Activated CD4-positive, alpha-beta T cell treated with anti-CD3 and anti-CD28 coated beads, Interleukin-2, amount 10 ng/mL, durations not matched to agents 24 days and 14 days (primary cell): ENCODE measurements around the gene COL20A1. TPM values are rescaled to one million over a fixed set of nuclear protein-coding genes. Genes with fewer than 3 reads are reported as not detected.

Experiments
- DNase-seq: peaks from one replicate; pipeline ENCODE4 v3.0.0; 2022
- H3K27ac Mint-ChIP-seq: one replicate; pipeline ENCODE4 v1.8.0; 2022; ENCODE audit warnings: mild to moderate bottlenecking, mixed read lengths
- H3K27me3 Mint-ChIP-seq: one replicate; pipeline ENCODE4 v1.8.0; 2022; ENCODE audit warnings: mixed read lengths
- H3K36me3 Mint-ChIP-seq: one replicate; pipeline ENCODE4 v1.8.0; 2022; ENCODE audit warnings: low read depth, mild to moderate bottlenecking, mixed read lengths
- H3K4me1 Mint-ChIP-seq: one replicate; pipeline ENCODE4 v1.8.0; 2021; ENCODE audit warnings: mixed read lengths
- H3K4me3 Mint-ChIP-seq: one replicate; pipeline ENCODE4 v1.8.0; 2022; ENCODE audit warnings: mild to moderate bottlenecking, moderate library complexity, mixed read lengths
- H3K9me3 Mint-ChIP-seq: one replicate; pipeline ENCODE4 v1.8.0; 2021; ENCODE audit warnings: mixed read lengths
- intact Hi-C: fragments of 100-400 bp; cut with micrococcal nuclease; formaldehyde crosslinking; loops from one replicate; pipeline ENCODE4 v1.15.1; 2023
- total RNA-seq: library from RNA; stranded (reverse); gene quantifications from 2 replicates; pipeline ENCODE4 v1.2.3, GENCODE V29; 2022

Gene COL20A1
- total RNA-seq, 1 donor from 2014 or later, result not detected

GRCh38 chr20:63268256-63268655 is 24.7 kb upstream of the COL20A1 start:
- H3K27ac Mint-ChIP-seq, result no peak overlapping the region
- intact Hi-C loops, result no loop called here
- H3K9me3 Mint-ChIP-seq, result no peaks in the 10 kb centered on the region
- H3K27me3 Mint-ChIP-seq, result peaks cover 10% of the 10 kb centered on the region
- peaks cover 10% of the 10 kb centered on the region for H3K4me1 Mint-ChIP-seq
- no peak overlapping the region for H3K4me3 Mint-ChIP-seq
- no peaks in the 10 kb centered on the region for H3K36me3 Mint-ChIP-seq
- no peak for DNase-seq

DNA sequence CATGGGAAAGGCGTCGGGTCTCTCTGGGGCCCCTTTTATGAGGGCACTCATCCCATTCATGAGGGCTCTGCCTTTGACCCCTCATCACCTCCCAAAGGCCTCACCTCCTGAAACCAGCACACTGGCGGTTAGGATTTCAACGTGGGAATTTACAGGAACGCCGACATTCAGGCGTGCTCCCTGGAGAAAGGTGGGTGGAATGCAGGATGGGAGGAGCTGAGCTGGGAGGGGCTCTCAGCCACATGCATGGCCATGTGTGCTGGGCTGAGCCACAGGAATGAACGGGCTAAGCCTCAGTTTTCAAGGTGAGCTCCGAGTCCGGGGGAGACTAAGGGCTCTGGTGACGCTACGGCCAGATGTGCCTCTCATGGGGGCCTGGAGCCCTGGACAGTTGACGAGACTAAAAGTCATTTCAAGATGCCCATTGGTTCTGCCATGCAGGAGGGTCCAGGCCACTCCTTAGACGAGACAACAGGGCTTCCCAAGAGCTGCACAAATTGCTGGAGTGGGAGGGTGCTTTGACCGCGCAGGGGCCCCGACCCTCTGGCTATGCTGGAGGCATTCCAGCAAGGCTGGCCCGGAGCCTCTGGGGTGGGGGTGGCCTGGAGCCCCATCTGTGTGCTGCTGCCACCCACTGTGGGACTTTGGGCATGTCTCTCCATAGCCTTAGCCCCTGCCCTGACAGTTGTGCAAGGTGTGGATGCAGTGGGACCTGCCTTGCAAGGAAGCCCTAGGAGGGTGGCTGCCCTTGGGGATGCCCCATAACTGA is 24.1 kb upstream of the COL20A1 start:
- no peak overlapping the region for H3K4me3 Mint-ChIP-seq
- intact Hi-C loops, result no loop called here
- no peak for DNase-seq
- no peaks in the 10 kb centered on the region for H3K9me3 Mint-ChIP-seq
- no peak overlapping the region for H3K27ac Mint-ChIP-seq
- H3K27me3 Mint-ChIP-seq, result peaks cover 10% of the 10 kb centered on the region
- H3K4me1 Mint-ChIP-seq, result peaks cover 14% of the 10 kb centered on the region
- peaks cover 1% of the 10 kb centered on the region for H3K36me3 Mint-ChIP-seq

DNA sequence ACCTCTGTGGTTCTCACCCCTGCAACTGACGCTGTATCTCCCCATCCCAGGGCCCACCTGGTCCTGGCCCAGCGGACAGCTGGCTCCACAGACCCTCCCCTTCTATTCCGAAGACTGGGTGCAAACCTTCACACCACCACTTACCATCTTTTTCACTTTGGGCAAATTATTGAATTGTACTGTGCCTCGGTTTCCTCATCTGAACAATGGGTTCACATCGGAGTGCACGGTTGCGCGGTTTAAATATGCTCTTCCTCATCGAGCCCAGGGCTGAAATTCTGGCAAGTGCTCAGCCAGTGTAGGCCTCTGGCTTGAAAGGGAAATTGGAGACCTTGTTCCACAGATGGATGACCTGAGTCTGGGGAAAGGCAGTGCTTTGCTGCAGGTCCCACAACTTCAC is 23.3 kb upstream of the COL20A1 start:
- no peak for DNase-seq
- intact Hi-C loops, result loop anchor here (5.0 kb wide), 1 partner anchor 688 kb away; the partner anchor contains the start of gene UCKL1
- H3K27ac Mint-ChIP-seq, result no peak overlapping the region
- no peak overlapping the region for H3K4me3 Mint-ChIP-seq
- peaks cover 1% of the 10 kb centered on the region for H3K36me3 Mint-ChIP-seq
- H3K9me3 Mint-ChIP-seq, result no peaks in the 10 kb centered on the region
- peaks cover 17% of the 10 kb centered on the region for H3K4me1 Mint-ChIP-seq
- peaks cover 8% of the 10 kb centered on the region for H3K27me3 Mint-ChIP-seq

- intact Hi-C loops, result loop anchor here (5.0 kb wide), 1 partner anchor 687 kb away; the partner anchor contains the start of gene UCKL1
Observed at GRCh38 chr20:63270606-63271325, 22.2 kb upstream of the COL20A1 start.

GRCh38 chr20:63272105-63273058 is 20.6 kb upstream of the COL20A1 start, which contains the start of gene ARFGAP1:
Gene ARFGAP1, plus strand, starts transcription at chr20:63272813. Its CDS starts 2,768 bp downstream, at chr20:63275581.
- intact Hi-C loops, result loop anchor here (1.0 to 5.0 kb wide), 2 partner anchors 56 to 685 kb away; partner anchors contain the start of genes UCKL1 and YTHDF1
- peak within 1 kb of the TSS; percentile 93 for H3K4me3 Mint-ChIP-seq
- H3K36me3 Mint-ChIP-seq, result peaks cover 11% of the 10 kb centered on the region
- H3K27me3 Mint-ChIP-seq, result peaks cover 8% of the 10 kb centered on the region
- H3K27ac Mint-ChIP-seq, result peak within 1 kb of the TSS; percentile 89
- H3K9me3 Mint-ChIP-seq, result no peaks in the 10 kb centered on the region
- H3K4me1 Mint-ChIP-seq, result peaks cover 19% of the 10 kb centered on the region
- DNase-seq, result peak; percentile 97

More at GRCh38 chr20:63270606-63271325, 22.2 kb upstream of the COL20A1 start:
- Mint-ChIP-seq H3K27ac (no peak overlapping the region), H3K9me3 (no peaks in the 10 kb centered on the region), H3K27me3 (peaks cover 8% of the 10 kb centered on the region), H3K4me1 (peaks cover 19% of the 10 kb centered on the region), H3K36me3 (peaks cover 4% of the 10 kb centered on the region), H3K4me3 (peak overlapping the region; percentile 52)
- no peak for DNase-seq

GRCh38 chr20:63273059-63273579 is 19.9 kb upstream of the COL20A1 start:
- no peak for DNase-seq
- H3K9me3 Mint-ChIP-seq, result no peaks in the 10 kb centered on the region
- peaks cover 8% of the 10 kb centered on the region for H3K27me3 Mint-ChIP-seq
- intact Hi-C loops, result loop anchor here (5.0 kb wide), 1 partner anchor 684 kb away; the partner anchor contains the start of gene UCKL1
- peaks cover 19% of the 10 kb centered on the region for H3K4me1 Mint-ChIP-seq
- H3K4me3 Mint-ChIP-seq, result peak overlapping the region; percentile 93
- peak overlapping the region; percentile 89 for H3K27ac Mint-ChIP-seq
- peaks cover 13% of the 10 kb centered on the region for H3K36me3 Mint-ChIP-seq

GRCh38 chr20:63273635-63274380 is 19.2 kb upstream of the COL20A1 start:
- peak; percentile 61 for DNase-seq
- H3K27ac Mint-ChIP-seq, result peak overlapping the region; percentile 89
- no peaks in the 10 kb centered on the region for H3K9me3 Mint-ChIP-seq
- peaks cover 15% of the 10 kb centered on the region for H3K36me3 Mint-ChIP-seq
- H3K27me3 Mint-ChIP-seq, result peaks cover 8% of the 10 kb centered on the region
- peak overlapping the region; percentile 93 for H3K4me3 Mint-ChIP-seq
- peaks cover 19% of the 10 kb centered on the region for H3K4me1 Mint-ChIP-seq
- intact Hi-C loops, result loop anchor here (5.0 kb wide), 1 partner anchor 683 kb away; the partner anchor contains the start of gene UCKL1

- no peak overlapping the region for H3K27ac Mint-ChIP-seq
- no peak for DNase-seq
- H3K4me1 Mint-ChIP-seq, result peaks cover 19% of the 10 kb centered on the region
- peaks cover 8% of the 10 kb centered on the region for H3K27me3 Mint-ChIP-seq
- no peaks in the 10 kb centered on the region for H3K9me3 Mint-ChIP-seq
- peaks cover 18% of the 10 kb centered on the region for H3K36me3 Mint-ChIP-seq
- H3K4me3 Mint-ChIP-seq, result peak overlapping the region; percentile 40
- intact Hi-C loops, result loop anchor here (5.0 kb wide), 1 partner anchor 683 kb away; the partner anchor contains the start of gene UCKL1
Observed at GRCh38 chr20:63274381-63275228, 18.4 kb upstream of the COL20A1 start.

- intact Hi-C loops, result no loop called here
- peaks cover 6% of the 10 kb centered on the region for H3K27me3 Mint-ChIP-seq
- H3K4me1 Mint-ChIP-seq, result peaks cover 16% of the 10 kb centered on the region
- H3K9me3 Mint-ChIP-seq, result no peaks in the 10 kb centered on the region
- H3K27ac Mint-ChIP-seq, result no peak overlapping the region
- peaks cover 23% of the 10 kb centered on the region for H3K36me3 Mint-ChIP-seq
- DNase-seq, result no peak
- no peak overlapping the region for H3K4me3 Mint-ChIP-seq
Observed at GRCh38 chr20:63275825-63276224, 17.2 kb upstream of the COL20A1 start.

DNA sequence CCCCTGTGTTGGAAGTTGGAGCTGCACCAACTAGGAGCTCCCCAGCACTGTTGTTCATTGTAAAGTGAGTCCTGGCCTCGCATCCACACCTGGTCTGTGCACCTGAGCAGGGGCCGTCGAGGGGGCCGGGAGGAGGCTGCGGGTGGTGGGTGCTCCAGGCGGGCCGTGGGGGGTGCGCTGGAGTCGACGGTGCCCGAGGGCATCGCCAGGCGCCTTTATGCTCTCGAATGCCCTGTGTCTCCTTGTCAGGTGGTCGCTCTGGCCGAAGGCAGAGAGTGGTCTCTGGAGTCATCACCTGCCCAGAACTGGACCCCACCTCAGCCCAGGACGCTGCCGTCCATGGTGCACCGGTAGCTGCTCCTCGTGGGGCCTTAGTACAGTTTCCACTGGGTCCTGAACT is 16.0 kb upstream of the COL20A1 start:
- peaks cover 25% of the 10 kb centered on the region for H3K36me3 Mint-ChIP-seq
- no peak for DNase-seq
- no peak overlapping the region for H3K4me3 Mint-ChIP-seq
- H3K27me3 Mint-ChIP-seq, result no peaks in the 10 kb centered on the region
- H3K9me3 Mint-ChIP-seq, result no peaks in the 10 kb centered on the region
- H3K4me1 Mint-ChIP-seq, result peaks cover 10% of the 10 kb centered on the region
- intact Hi-C loops, result no loop called here
- H3K27ac Mint-ChIP-seq, result no peak overlapping the region

- peaks cover 25% of the 10 kb centered on the region for H3K36me3 Mint-ChIP-seq
- intact Hi-C loops, result no loop called here
- H3K4me3 Mint-ChIP-seq, result no peak overlapping the region
- no peaks in the 10 kb centered on the region for H3K27me3 Mint-ChIP-seq
- no peaks in the 10 kb centered on the region for H3K9me3 Mint-ChIP-seq
- DNase-seq, result no peak
- H3K4me1 Mint-ChIP-seq, result peaks cover 9% of the 10 kb centered on the region
- no peak overlapping the region for H3K27ac Mint-ChIP-seq
Observed at GRCh38 chr20:63277466-63278272, 15.3 kb upstream of the COL20A1 start.
